Body of pancreas (tissue), 4 donors: Measurements from ENCODE around the gene SRGAP2C.
"Not testable (repeated sequence)": the region's sequence is repeated elsewhere in the genome, so short reads cannot be mapped to it uniquely, and the experiment has no call there.

Experiments
- POLR2A ChIP-seq, 3 donors: fragments of 450-650 bp; IDR thresholded peaks; one replicate each; pipeline ENCODE4 v1.6.1; 2016; ENCODE audit warnings: antibody characterized with exemption in 3 of 3, mild to moderate bottlenecking in 2 of 3
- TF ChIP-seq, protein P1 (sequence below), 7 experiments: fragments of 450-650 bp in 4 of 7; fragments of 200-600 bp in 3 of 7; sonication (generic) in 3 of 7; IDR thresholded peaks; one replicate each; pipeline ENCODE4 v1.5.1; 2016 to 2019; ENCODE audit warnings: antibody characterized with exemption in 7 of 7

DNA sequence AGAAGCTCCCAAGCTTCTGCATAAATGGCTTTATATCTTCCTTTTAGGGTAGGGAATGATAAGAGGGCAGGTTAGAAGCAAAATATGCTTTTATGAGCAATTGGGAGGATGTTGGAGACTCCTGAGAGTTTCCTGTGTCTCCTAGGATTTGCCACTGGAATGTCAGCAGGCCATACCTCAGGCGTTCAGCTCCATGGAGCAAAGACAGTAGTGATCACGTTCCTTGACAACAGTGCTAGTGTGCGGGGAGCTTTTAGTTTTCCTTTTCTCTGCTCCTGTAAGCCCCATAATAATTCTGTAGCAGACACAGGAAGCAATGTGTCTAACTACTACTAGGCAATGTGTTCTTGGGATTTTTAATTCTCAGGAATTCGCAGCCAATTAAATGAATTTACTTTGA, 113.8 kb downstream of the SRGAP2C start:
- TF ChIP-seq, protein P1, sequence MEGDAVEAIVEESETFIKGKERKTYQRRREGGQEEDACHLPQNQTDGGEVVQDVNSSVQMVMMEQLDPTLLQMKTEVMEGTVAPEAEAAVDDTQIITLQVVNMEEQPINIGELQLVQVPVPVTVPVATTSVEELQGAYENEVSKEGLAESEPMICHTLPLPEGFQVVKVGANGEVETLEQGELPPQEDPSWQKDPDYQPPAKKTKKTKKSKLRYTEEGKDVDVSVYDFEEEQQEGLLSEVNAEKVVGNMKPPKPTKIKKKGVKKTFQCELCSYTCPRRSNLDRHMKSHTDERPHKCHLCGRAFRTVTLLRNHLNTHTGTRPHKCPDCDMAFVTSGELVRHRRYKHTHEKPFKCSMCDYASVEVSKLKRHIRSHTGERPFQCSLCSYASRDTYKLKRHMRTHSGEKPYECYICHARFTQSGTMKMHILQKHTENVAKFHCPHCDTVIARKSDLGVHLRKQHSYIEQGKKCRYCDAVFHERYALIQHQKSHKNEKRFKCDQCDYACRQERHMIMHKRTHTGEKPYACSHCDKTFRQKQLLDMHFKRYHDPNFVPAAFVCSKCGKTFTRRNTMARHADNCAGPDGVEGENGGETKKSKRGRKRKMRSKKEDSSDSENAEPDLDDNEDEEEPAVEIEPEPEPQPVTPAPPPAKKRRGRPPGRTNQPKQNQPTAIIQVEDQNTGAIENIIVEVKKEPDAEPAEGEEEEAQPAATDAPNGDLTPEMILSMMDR (IDR thresholded peaks at IDR 0.05) = not testable (repeated sequence)
- TF ChIP-seq POLR2A (IDR thresholded peaks at IDR 0.05) = not testable (repeated sequence)
